ENCODE measurements around the gene COG7.

DNA sequence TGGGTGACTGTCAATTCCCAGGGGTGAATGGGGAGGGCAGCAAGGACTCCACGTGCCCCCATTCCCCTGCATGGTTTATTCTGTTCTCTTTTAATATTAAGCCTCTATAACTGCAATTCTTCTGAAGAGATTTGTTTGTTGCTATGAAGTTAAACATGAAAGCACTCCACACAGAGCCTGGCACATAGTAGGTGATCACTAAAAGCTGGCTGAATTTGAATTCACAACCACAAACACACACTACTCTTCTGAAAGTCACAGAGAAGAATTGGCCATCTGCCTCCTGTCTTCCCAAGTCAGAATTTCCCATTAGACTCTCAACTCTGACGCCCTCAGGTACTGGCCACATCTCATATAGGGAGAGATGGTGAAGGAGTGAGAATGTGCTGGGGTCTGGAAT is 55.5 kb downstream of the COG7 start:
- TF ChIP-seq, protein P1, sequence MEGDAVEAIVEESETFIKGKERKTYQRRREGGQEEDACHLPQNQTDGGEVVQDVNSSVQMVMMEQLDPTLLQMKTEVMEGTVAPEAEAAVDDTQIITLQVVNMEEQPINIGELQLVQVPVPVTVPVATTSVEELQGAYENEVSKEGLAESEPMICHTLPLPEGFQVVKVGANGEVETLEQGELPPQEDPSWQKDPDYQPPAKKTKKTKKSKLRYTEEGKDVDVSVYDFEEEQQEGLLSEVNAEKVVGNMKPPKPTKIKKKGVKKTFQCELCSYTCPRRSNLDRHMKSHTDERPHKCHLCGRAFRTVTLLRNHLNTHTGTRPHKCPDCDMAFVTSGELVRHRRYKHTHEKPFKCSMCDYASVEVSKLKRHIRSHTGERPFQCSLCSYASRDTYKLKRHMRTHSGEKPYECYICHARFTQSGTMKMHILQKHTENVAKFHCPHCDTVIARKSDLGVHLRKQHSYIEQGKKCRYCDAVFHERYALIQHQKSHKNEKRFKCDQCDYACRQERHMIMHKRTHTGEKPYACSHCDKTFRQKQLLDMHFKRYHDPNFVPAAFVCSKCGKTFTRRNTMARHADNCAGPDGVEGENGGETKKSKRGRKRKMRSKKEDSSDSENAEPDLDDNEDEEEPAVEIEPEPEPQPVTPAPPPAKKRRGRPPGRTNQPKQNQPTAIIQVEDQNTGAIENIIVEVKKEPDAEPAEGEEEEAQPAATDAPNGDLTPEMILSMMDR (IDR thresholded peaks at IDR 0.05): no peak
- no peak for TF ChIP-seq POLR2A (IDR thresholded peaks at IDR 0.05)

Measured in testis (tissue), 2 donors.